OCI-LY3 (cell line): ENCODE data around the gene NSUN6.

Source experiments
- CTCF ChIP-seq: fragments of 200-600, 300-600 bp; sonication (generic); IDR thresholded peaks from 2 replicates; pipeline ENCODE4 v1.5.1; 2014; ENCODE audit warnings: antibody characterized with exemption, low read length, low read depth
- EZH2phosphoT487 ChIP-seq: fragments of 200-600 bp; shearing (Covaris generic); IDR thresholded peaks from 2 replicates; pipeline ENCODE4 v1.6.1; 2018; ENCODE audit warnings: antibody characterized with exemption, mixed run types, low read depth

GRCh38 chr10:18683427-18683826, 32.0 kb upstream of the NSUN6 start:
- no peak for TF ChIP-seq CTCF
- TF ChIP-seq EZH2phosphoT487 = no peak
